Glomerular visceral epithelial cell (primary cell): ENCODE measurements around the gene M6PR.
"Not testable (repeated sequence)": the region's sequence is repeated elsewhere in the genome, so short reads cannot be mapped to it uniquely, and the experiment has no call there.

Source experiments
- DNase-seq: peaks from one replicate; pipeline ENCODE4 v3.0.0-alpha.2; 2016; ENCODE audit errors: extremely low spot score

Gene M6PR

DNA sequence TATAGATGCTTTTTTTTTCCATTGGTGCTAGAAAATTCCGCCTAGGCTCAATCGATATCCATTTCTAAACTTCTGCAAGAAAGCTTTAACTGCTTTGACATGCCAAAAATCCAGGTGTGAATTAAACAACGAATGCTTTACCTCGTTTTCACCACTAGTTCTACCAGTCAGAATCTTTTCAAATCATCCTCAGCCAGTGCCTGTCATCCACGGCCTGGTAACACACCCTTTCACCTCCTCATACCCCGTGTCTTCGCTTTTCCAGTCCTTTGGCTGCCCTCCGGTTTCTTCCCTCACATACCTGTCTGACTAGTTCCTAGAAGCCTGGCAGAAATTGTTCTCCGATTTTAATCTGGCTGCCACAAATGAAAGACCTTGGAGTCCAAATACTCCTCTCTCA is 36.5 kb downstream of the M6PR start:
- peak; percentile 13 for DNase-seq

DNA sequence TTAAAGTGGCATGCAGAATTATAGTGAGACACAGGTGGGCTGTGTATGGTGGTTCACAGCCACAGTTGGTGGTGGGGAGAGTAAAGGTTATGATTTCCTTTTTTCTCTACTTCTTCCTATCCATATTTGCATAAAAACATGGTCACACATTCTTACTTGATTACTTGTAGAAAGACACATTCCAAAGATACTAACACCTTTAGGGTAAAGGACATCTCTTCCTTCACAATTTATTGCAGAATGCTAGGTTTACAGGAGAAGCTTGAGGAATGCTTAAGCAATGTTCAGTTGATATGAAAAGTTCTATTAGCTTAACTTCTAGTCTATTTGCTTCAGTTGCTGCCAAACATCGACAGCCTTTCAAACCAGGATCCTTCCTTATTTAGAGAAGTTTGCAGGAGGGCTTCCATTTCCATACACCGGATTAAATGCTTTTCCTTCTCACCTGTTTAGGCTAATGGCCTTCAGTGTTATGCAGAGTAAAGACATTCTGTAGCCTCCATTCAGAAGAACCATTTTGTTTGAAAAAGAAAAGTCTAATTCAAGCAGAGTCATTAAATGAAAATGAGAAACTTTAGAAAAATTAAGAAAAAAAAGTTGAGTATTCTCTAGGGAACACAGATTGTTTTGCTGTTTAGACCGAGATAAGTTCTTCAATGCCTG is 37.7 kb downstream of the M6PR start:
- no peak for DNase-seq

DNA sequence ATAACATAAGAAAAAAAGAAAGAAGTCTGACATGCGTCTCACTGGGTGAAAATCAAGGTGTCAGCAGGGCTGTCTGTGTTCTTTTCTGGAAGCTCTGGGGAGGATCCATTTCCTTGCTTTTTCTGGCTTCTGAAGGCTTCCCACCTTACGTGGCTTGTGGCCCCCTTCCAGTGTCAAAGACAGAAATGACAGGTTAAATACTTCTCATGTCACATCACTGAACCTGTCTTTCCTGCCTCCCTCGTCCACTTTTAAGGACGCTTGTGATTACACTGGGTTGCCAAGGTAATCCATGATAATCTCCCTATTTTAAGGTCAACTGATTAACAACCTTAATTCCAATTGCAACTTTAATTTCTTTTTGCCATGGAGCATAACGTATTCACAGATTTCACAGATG is 39.7 kb downstream of the M6PR start:
- no peak for DNase-seq

DNA sequence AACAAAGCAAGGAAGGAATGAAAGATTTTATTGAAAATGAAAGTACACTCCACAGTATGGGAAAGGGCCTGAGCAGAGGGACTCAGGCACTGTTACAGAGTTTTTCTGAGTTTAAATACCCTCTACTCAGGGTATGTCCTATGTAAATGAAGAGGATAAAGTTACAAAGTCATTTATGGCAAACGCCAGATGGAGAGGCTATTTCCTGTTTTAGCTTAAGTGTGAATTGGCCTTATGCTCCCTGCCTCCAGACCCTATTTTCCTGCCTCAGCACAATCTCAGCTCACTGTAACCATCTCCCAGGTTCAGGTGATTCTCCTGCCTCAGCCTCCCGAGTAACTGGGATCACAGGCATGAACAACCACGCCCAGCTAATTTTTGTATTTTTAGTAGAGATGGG is 41.9 kb downstream of the M6PR start:
- DNase-seq = no peak

DNA sequence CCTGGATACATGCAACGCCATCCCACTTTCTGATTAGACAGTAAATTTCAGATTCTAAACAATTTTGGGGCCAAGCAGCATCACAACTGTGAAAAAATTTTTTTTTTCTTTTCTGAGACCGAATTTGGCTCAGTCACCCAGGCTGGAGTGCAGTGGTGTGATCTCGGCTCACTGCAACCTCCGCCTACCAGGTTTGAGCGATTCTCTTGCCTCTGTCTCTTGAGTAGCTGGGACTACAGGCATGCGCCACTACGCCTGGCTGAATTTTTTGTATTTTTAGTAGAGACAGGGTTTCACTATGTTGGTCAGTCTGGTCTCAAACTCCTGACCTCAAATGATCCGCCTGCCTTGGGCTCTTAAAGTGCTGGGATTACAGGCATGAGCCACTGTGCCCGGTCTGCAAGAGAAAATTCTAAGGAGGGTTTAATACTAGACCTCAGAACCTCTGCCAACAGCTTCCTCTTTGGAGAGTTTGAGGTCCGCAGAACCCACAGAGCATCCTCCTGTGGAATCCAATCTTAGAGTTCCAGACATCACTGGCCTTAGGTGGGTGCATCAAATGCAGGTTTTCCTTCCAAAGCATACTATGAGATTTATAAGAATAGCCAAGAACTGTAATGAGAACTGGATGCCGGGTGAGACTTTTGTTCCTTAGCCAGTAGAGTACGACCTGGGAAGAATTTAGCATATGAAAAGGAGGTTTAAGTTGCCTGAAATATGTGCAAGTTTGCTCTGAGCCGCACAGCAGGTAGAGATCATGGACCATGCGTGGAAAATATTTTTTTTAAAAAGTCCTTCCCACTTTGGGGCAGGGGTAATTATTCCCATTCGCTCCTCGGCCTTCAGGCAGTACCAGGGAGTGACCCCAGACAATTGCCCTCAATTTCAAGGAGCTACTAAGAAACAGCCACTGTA is 42.9 kb downstream of the M6PR start:
- no peak for DNase-seq

DNA sequence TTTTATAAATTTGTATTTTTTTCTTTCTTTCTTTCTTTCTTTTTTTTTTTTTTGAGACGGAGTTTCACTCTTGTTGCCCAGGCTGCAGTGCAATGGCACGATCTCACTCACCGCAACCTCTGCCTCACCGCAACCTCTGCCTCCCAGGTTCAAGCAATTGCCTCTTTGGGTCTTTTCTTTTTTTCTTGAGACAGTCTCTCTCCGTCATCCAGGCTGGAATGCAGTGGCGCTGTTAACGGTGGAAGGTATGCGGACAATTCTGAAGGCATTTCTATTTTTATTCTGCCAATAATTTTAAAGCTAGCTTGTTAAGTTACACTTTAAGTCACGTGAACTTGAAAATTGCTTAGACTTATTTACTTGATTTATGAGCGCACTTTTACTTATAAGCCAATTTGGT is 43.9 kb downstream of the M6PR start:
- no peak for DNase-seq

DNA sequence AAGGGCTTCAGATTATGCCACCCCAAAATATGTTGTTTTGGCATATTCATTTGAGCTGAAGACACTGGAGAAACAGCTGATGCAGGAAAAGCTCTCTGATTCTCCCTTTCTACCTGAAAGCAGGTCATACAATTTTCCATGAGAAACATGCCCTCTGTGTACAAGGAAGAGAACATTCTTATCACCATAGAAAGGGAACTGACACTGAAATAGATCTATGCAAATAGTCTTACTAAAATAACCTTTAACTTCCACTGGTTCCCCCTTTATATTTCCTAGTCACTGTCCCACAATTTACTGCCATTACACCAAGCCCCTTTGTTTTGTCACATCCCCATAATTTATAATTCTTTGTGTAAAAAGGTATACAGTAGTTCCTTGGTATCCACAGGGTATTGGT is 44.8 kb downstream of the M6PR start:
- no peak for DNase-seq

DNA sequence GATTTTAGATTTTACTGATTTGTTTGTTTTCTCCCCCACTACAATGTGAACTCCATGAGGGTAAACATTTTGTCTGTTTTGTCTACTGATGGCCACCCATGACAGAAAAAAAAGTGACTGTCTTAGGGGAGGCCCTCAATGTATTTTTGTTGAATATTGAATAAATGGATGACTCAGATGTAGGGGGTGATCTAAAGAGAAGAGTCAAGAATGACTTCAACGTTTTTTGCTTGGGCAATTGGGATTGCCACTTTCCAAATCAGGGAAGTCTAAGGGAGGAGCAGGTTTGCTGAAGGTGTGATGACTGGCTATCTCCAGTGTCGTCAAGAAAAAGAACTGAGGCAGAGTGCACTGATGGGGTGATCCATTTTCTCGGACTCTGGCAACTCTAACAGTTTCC is 45.8 kb downstream of the M6PR start:
- DNase-seq = no peak

DNA sequence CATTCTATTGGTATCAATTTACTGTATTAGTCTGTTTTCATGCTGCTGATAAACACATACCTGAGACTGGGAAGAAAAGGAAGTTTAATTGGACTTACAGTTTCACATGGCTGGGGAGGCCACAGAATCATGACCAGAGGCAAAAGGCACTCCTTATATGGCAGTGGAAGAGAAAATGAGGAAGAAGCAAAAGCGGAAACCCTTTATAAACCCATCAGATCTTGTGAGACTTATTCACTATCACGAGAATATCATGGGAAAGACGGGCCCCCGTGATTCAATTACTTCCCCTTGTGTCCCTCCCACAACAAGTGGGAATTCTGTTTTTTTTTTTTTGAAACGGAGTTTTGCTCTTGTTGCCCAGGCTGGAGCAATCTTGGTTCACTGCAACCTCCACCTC is 46.7 kb downstream of the M6PR start:
- DNase-seq = not testable (repeated sequence)

DNA sequence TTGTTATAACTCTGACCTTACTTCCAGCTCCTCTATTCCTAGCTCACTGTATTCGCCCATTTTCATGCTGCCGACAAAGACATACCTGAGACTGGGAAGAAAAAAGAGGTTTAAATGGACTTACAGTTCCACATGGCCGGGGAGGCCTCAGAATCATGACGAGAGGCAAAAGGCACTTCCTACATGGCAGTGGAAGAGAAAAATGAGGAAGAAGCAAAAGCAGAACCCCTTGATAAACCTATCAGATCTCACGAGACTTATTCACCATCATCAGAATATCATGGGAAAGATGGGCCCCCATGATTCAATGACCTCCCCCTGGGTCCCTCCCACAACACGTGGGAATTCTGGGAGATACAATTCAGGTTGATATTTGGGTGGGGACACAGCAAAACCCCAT is 49.6 kb downstream of the M6PR start:
- no peak for DNase-seq

DNA sequence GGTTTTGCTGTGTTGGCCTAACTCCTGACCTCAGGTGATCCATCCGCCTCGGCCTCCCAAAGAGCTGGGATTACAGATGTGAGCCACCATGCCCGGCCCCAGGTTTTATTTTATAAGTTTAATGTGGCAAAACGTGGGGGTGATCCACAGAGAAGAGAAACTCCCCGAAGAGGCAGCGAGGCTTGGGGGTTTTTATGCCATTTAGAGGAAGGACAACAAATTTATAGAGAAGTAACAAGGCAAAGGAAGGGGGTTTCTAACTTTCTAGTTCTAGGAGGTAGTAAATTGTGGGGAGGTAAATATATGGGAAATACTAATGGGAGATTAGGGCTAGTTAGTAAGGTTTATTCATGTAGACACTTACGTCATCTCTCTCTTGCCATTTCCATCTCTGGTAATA is 52.4 kb downstream of the M6PR start:
- no peak for DNase-seq

DNA sequence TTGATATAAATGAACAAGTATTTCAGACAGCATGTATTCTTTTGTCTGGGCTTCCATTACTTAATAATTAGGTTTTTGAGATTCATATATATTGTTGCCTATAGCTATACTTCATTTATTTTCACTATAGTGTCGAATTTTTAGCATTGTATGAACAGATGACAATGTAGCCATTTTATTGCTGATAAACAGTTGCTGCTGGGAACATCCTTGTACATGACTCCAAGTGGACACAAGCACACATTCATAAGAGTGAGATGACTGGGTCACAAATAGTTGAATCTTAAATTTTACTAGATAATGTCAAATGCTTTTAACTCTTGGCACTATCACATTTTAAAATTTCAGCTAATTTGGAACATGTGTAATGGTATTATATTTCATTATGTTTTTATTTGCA is 54.5 kb downstream of the M6PR start:
- DNase-seq = no peak

DNA sequence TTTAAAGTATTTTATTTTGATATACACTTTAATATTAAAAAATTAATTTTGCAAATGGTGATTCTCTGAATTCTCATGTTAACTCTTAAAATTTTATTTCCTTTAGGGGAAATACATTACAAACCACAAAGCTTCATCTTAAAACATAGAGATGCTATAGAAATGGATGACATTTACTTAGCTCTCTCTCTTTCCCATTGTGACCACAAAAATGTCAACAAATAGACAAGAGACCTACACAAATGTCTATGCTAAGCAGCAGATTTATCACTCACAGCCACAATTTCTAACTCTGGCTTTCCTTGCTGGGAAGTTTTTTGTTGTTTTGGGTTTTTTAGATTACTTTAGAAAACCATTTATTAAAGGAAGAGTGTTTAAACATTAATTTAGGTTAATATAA is 55.1 kb downstream of the M6PR start:
- DNase-seq = no peak

DNA sequence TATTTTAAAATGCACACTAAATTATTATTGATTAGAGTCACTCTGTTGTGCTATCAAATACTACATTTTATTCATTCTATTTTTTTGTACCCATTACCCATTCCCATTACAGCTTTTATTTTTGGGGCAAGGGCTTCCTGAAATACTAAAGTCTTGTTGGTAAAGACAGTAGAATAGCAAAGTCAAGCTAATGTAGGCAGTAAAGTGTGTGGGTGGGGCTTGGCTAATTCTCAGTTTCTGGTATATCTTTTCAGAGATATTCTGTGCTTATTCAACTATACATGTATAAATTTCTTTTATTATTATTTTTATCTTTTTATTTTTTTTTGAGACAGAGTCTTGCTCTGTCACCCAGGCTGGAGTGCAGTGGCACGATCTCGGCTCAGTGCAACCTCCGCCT is 57.5 kb downstream of the M6PR start:
- no peak for DNase-seq
